Smooth muscle cell (in vitro differentiated cells): ENCODE data around the gene AMIGO3. TPM values are rescaled to one million over a fixed set of nuclear protein-coding genes. Genes with fewer than 3 reads are reported as not detected.

ENCODE experiments used
- DNase-seq: peaks from one replicate; lab custom pipeline; 2025; ENCODE audit not compliant: unreplicated experiment; lab: John Stamatoyannopoulos, UW
- H2AFZ ChIP-seq: fragments of 200-600 bp; sonication (generic); 2 replicates; pipeline ENCODE4 v1.6.0; 2016; ENCODE audit warnings: antibody characterized with exemption, low read depth, mild to moderate bottlenecking
- H3F3A ChIP-seq: fragments of 200-600 bp; sonication (generic); 2 replicates; pipeline ENCODE4 v1.6.0; 2017; ENCODE audit warnings: antibody characterized with exemption, low read depth
- H3K27ac ChIP-seq: fragments of 200-600 bp; sonication (generic); 2 replicates; pipeline ENCODE4 v1.5.1; 2016; ENCODE audit warnings: low read depth, mild to moderate bottlenecking
- H3K27me3 ChIP-seq: fragments of 200-600 bp; sonication (generic); 2 replicates; pipeline ENCODE4 v1.6.1; 2016; ENCODE audit warnings: low read depth, mild to moderate bottlenecking
- H3K36me3 ChIP-seq: fragments of 200-600 bp; sonication (generic); 2 replicates; pipeline ENCODE4 v1.5.1; 2016; ENCODE audit warnings: low read depth
- H3K4me1 ChIP-seq: fragments of 200-600 bp; sonication (generic); 2 replicates; pipeline ENCODE4 v1.5.1; 2016; ENCODE audit warnings: low read depth
- H3K4me2 ChIP-seq: fragments of 200-600 bp; sonication (generic); 2 replicates; pipeline ENCODE4 v1.6.0; 2016; ENCODE audit warnings: mild to moderate bottlenecking
- H3K4me3 ChIP-seq: fragments of 200-600 bp; sonication (generic); 2 replicates; pipeline ENCODE4 v1.5.1; 2016; ENCODE audit warnings: mild to moderate bottlenecking
- H3K79me2 ChIP-seq: fragments of 200-600 bp; sonication (generic); 2 replicates; pipeline ENCODE4 v1.6.0; 2016; ENCODE audit warnings: low read depth, mild to moderate bottlenecking
- H3K9ac ChIP-seq: fragments of 200-600 bp; sonication (generic); 2 replicates; pipeline ENCODE4 v1.6.0; 2016; ENCODE audit warnings: low read depth
- H3K9me3 ChIP-seq: fragments of 200-600 bp; sonication (generic); replicated peaks from 2 replicates; pipeline ENCODE4 v1.5.1; 2016; ENCODE audit warnings: low read depth
- H4K20me1 ChIP-seq: fragments of 200-600 bp; sonication (generic); 2 replicates; pipeline ENCODE4 v1.6.0; 2016; ENCODE audit warnings: low read depth
- WGBS: methylation state at CpG from one replicate; pipeline ENCODE4 v1.1.7; 2016; ENCODE audit warnings: low lambda C conversion rate; 5-methylcytosine and 5-hydroxymethylcytosine counted together
- polyA plus RNA-seq: library from polyadenylated mRNA; unstranded; fragments of >200 nt; fragmentation: Nextera tagmentation; extraction: Ambion mirVana; gene quantifications from 2 replicates; pipeline ENCODE4 v1.2.1, GENCODE V29; 2016
- small RNA-seq: library from RNA; depleted of rRNA; stranded (forward); fragments of <200 nt; gene quantifications from one replicate; pipeline ENCODE3, GENCODE V24; 2014
- total RNA-seq: library from RNA; depleted of rRNA; stranded (reverse); fragments of >200 nt; gene quantifications from 2 replicates; pipeline ENCODE4 v1.2.3, GENCODE V29; 2014
- TF ChIP-seq, protein P1 (sequence below): fragments of 200-600 bp; sonication (generic); IDR thresholded peaks from 2 replicates; pipeline ENCODE4 v1.5.1; 2017; ENCODE audit warnings: borderline replicate concordance, mild to moderate bottlenecking, antibody characterized with exemption; ENCODE audit not compliant: insufficient read depth, poor library complexity, severe bottlenecking

AMIGO3 gene
- total and polyA plus RNA-seq, 2 experiments from 2014 or later, result 2.4 to 2.9 TPM

DNA sequence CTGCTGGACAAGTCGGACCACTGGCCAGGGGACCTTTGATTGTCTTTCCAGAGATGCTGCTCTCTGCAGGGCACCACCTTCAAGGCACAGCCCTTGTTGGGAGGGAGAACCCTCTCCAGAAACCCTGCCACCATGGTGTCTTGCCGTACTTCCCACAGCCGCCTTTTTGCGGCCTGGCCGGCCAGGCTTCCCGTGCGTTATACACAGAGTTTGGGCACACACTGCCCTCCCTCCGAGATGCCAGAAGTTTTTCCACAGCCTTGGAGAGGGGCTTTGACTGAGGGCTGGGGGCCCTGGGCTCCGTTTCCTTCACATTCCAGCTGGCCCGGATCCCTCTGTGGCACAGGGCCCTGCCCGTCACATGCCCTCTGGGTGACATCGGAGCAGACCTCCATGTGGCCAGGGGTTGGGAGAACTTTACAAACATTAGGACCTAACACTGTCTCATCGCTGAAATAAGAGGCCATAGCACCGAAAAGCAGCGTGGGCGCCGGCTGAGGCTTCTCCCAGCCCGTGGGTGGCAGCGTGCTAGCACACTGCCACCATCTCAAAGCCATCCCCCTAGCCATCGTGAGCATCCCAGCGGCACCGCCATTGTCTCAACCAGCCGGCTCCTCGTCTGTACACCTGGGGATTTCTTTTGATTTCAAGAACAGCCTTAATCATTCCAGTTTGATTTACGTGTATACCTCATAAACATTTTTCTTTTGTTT is 51.6 kb downstream of the AMIGO3 start:
- DNase-seq, result no peak
- Histone ChIP-seq H3K4me3 (no peak overlapping the region), H3K27ac (no peak overlapping the region), H3K4me1 (peaks cover 3% of the 10 kb centered on the region), H4K20me1 (no peaks in the 10 kb centered on the region), H3F3A (peaks cover 6% of the 10 kb centered on the region), H3K36me3 (no peaks in the 10 kb centered on the region), H2AFZ (no peak overlapping the region), H3K9me3 (no peaks in the 10 kb centered on the region), H3K4me2 (no peak overlapping the region), H3K9ac (no peak overlapping the region), H3K27me3 (no peaks in the 10 kb centered on the region), H3K79me2 (no peaks in the 10 kb centered on the region)
- TF ChIP-seq, protein P1, sequence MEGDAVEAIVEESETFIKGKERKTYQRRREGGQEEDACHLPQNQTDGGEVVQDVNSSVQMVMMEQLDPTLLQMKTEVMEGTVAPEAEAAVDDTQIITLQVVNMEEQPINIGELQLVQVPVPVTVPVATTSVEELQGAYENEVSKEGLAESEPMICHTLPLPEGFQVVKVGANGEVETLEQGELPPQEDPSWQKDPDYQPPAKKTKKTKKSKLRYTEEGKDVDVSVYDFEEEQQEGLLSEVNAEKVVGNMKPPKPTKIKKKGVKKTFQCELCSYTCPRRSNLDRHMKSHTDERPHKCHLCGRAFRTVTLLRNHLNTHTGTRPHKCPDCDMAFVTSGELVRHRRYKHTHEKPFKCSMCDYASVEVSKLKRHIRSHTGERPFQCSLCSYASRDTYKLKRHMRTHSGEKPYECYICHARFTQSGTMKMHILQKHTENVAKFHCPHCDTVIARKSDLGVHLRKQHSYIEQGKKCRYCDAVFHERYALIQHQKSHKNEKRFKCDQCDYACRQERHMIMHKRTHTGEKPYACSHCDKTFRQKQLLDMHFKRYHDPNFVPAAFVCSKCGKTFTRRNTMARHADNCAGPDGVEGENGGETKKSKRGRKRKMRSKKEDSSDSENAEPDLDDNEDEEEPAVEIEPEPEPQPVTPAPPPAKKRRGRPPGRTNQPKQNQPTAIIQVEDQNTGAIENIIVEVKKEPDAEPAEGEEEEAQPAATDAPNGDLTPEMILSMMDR, result no peak
- 91% methylated on average over 25 of the region's 25 CpGs for WGBS

Small RNA genes within 50 kb of the gene (small RNA-seq; reads per million reads assigned to genes)
- gene AMIGO3 (not detected), gene COX6CP14 (0.08 reads per million)

Other genes starting within 250 kb of the AMIGO3 start
- 61.6 and 65.2 TPM in 2 replicates for gene DAG1, start 249.4 kb downstream of the AMIGO3 start, total RNA-seq
- gene DAG1, start 249.4 kb downstream of the AMIGO3 start, polyA plus RNA-seq, result 32.1 and 53.0 TPM in 2 replicates
- under 0.01 and 0.22 TPM in 2 replicates for gene BSN, start 165.2 kb downstream of the AMIGO3 start, total RNA-seq
- gene BSN, start 165.2 kb downstream of the AMIGO3 start, polyA plus RNA-seq, result 0.07 and 0.50 TPM in 2 replicates
- gene APEH, start 45.3 kb downstream of the AMIGO3 start, total RNA-seq, result 53.1 and 69.4 TPM in 2 replicates
- 91.7 and 104 TPM in 2 replicates for gene APEH, start 45.3 kb downstream of the AMIGO3 start, polyA plus RNA-seq
- gene MST1, start 30.2 kb downstream of the AMIGO3 start, total RNA-seq, result 15.4 and 18.7 TPM in 2 replicates
- gene MST1, start 30.2 kb downstream of the AMIGO3 start, polyA plus RNA-seq, result 22.9 and 28.5 TPM in 2 replicates
- 15.8 and 17.3 TPM in 2 replicates for gene RNF123, start 30.1 kb downstream of the AMIGO3 start, total RNA-seq
- 23.9 and 37.8 TPM in 2 replicates for gene RNF123, start 30.1 kb downstream of the AMIGO3 start, polyA plus RNA-seq
- gene GMPPB, start 4.3 kb upstream of the AMIGO3 start, total RNA-seq, result 21.1 and 21.3 TPM in 2 replicates
- gene GMPPB, start 4.3 kb upstream of the AMIGO3 start, polyA plus RNA-seq, result 68.3 and 74.8 TPM in 2 replicates
- gene IP6K1, start 66.9 kb upstream of the AMIGO3 start, total RNA-seq, result 26.8 and 31.1 TPM in 2 replicates
- gene IP6K1, start 66.9 kb upstream of the AMIGO3 start, polyA plus RNA-seq, result 23.0 and 24.6 TPM in 2 replicates
- 0.31 and 4.8 TPM in 2 replicates for gene CDHR4, start 80.2 kb upstream of the AMIGO3 start, total RNA-seq
- 0.84 TPM in 1 of 2 replicates, not detected in the other for gene CDHR4, start 80.2 kb upstream of the AMIGO3 start, polyA plus RNA-seq
- 2.5 and 4.1 TPM in 2 replicates for gene INKA1, start 83.6 kb upstream of the AMIGO3 start, total RNA-seq
- gene INKA1, start 83.6 kb upstream of the AMIGO3 start, polyA plus RNA-seq, result 7.3 and 8.1 TPM in 2 replicates
- gene UBA7, start 94.3 kb upstream of the AMIGO3 start, total RNA-seq, result 0.94 and 6.9 TPM in 2 replicates
- gene UBA7, start 94.3 kb upstream of the AMIGO3 start, polyA plus RNA-seq, result 6.6 and 10.3 TPM in 2 replicates
- 1.1 and 3.8 TPM in 2 replicates for gene TRAIP, start 136.9 kb upstream of the AMIGO3 start, total RNA-seq
- gene TRAIP, start 136.9 kb upstream of the AMIGO3 start, polyA plus RNA-seq, result 3.3 and 4.6 TPM in 2 replicates
- gene CAMKV, start 150.2 kb upstream of the AMIGO3 start, total RNA-seq, result not detected in 2 replicates
- not detected in 2 replicates for gene CAMKV, start 150.2 kb upstream of the AMIGO3 start, polyA plus RNA-seq
- 0.63 TPM in 1 of 2 replicates, not detected in the other for gene MST1R, start 184.2 kb upstream of the AMIGO3 start, total RNA-seq
- 0.28 and 0.59 TPM in 2 replicates for gene MST1R, start 184.2 kb upstream of the AMIGO3 start, polyA plus RNA-seq
- gene MON1A, start 210.1 kb upstream of the AMIGO3 start, total RNA-seq, result 4.1 and 9.0 TPM in 2 replicates
- 8.3 and 9.8 TPM in 2 replicates for gene MON1A, start 210.1 kb upstream of the AMIGO3 start, polyA plus RNA-seq
- gene RBM6, start 220.5 kb upstream of the AMIGO3 start, total RNA-seq, result 42.4 and 45.6 TPM in 2 replicates
- 41.7 and 51.2 TPM in 2 replicates for gene RBM6, start 220.5 kb upstream of the AMIGO3 start, polyA plus RNA-seq